Aorta (tissue), 5 donors: ENCODE results near the gene AFF4. TPM values are rescaled to one million over a fixed set of nuclear protein-coding genes. Genes with fewer than 3 reads are reported as not detected.
"Not testable (repeated sequence)": the region's sequence is repeated elsewhere in the genome, so short reads cannot be mapped to it uniquely, and the experiment has no call there.

Source experiments
- ATAC-seq: fragments of 200-7000 bp; cut with Tn5 transposase; one replicate; pipeline ENCODE4 v1.9.1; 2022; ENCODE audit warnings: moderate library complexity; ENCODE audit not compliant: low FRiP score
- DNase-seq, 2 donors: peaks; one replicate each; pipeline ENCODE4 v3.0.0-alpha.2; 2020
- H3K27ac ChIP-seq, 2 donors: one replicate each; pipeline ENCODE4 v1.5.1; 2013; ENCODE audit warnings: low read length in 2 of 2, mild to moderate bottlenecking in 2 of 2, moderate library complexity in 2 of 2, control low read depth in 1 of 2, inconsistent platforms in 1 of 2, low read depth in 1 of 2
- H3K27me3 ChIP-seq, 2 donors: one replicate each; pipeline ENCODE4 v1.6.1; 2013; ENCODE audit warnings: control low read depth in 1 of 2, low read length in 1 of 2, mild to moderate bottlenecking in 1 of 2, moderate library complexity in 1 of 2; ENCODE audit not compliant: insufficient read depth in 2 of 2, control insufficient read depth in 1 of 2
- H3K36me3 ChIP-seq, 2 donors: one replicate each; pipeline ENCODE4 v1.6.1; 2013; ENCODE audit warnings: control low read depth in 1 of 2, low read length in 1 of 2, mild to moderate bottlenecking in 1 of 2; ENCODE audit not compliant: insufficient read depth in 2 of 2, control insufficient read depth in 1 of 2
- H3K4me1 ChIP-seq, 2 donors: one replicate each; pipeline ENCODE4 v1.6.1; 2013; ENCODE audit warnings: low read length in 2 of 2, control low read depth in 1 of 2, mild to moderate bottlenecking in 1 of 2, moderate library complexity in 1 of 2; ENCODE audit not compliant: insufficient read depth in 2 of 2, control insufficient read depth in 1 of 2
- H3K4me3 ChIP-seq, 2 donors: one replicate each; pipeline ENCODE4 v1.5.1; 2013; ENCODE audit warnings: low read length in 2 of 2, control low read depth in 1 of 2, mild to moderate bottlenecking in 1 of 2
- H3K9me3 ChIP-seq: one replicate; pipeline ENCODE4 v1.6.1; 2013; ENCODE audit warnings: mild to moderate bottlenecking, low read length; ENCODE audit not compliant: control insufficient read depth
- WGBS, 2 donors: extraction: QIAGEN DNeasy Blood & Tissue Kit; methylation state at CpG; one replicate each; pipeline ENCODE4 v1.1.7; 2013; 5-methylcytosine and 5-hydroxymethylcytosine counted together
- intact Hi-C, 2 donors: fragments of 100-400 bp; cut with DNase I; formaldehyde crosslinking; loops; one replicate each; pipeline versions ENCODE4 v1.14.2 to v1.15.0; 2022
- polyA plus RNA-seq, 2 donors: library from polyadenylated mRNA; stranded (reverse); fragments of 200-250 nt; gene quantifications; one replicate each; pipeline ENCODE4 v1.2.3, GENCODE V29; 2013
- total RNA-seq, 2 donors: library from RNA; stranded (reverse); fragmentation: NEBNext Ultra II Directional; extraction: Animal tissue kit (Norgen Biotek cat#: 25700); gene quantifications; one replicate each; pipeline ENCODE4 v1.2.1, GENCODE V29; 2021
- donor health status: healthy with polysubstance abuse.
- donor health status: Bipolar disorder and iron deficiency.
- donor health status: DM: no; HTN: no; CAD: no.
- donor health status: DM: no; HTN: no; CAD: no.
- donor health status: DM: yes; HTN: yes; CAD: no.

The AFF4 gene
- total and polyA plus RNA-seq, 4 donors: 8.4 to 131 (median 58.9) TPM

- WGBS, 2 donors: 2 to 4% methylated on average over 5 of the region's 5 CpGs
- peak overlapping the region; percentile 94 to 98 for H3K4me3 ChIP-seq
- H3K27me3 ChIP-seq: no peaks in the 10 kb centered on the region
- intact Hi-C loops: loop anchor here in 1 of 2 donors (2.0 to 5.0 kb wide), 2 partner anchors 65 to 89 kb away; partner anchors contain the start of gene ZCCHC10
- no peaks in the 10 kb centered on the region for H3K9me3 ChIP-seq
- peaks cover 3 to 7% of the 10 kb centered on the region in 2 donors for H3K4me1 ChIP-seq
- DNase-seq (no peak), ATAC-seq (no peak)
- peak overlapping the region; percentile 100 for H3K27ac ChIP-seq
- no peaks in the 10 kb centered on the region for H3K36me3 ChIP-seq
These were observed 1.5 kb downstream of the AFF4 start for GRCh38 chr5:132961887-132962286.

GRCh38 chr5:132961123-132961815, 2.2 kb downstream of the AFF4 start:
- not testable (repeated sequence) for H3K9me3 ChIP-seq, DNase-seq, H3K36me3 ChIP-seq, H3K27me3 ChIP-seq, H3K27ac ChIP-seq, H3K4me1 ChIP-seq, ATAC-seq
- intact Hi-C loops: loop anchor here in 1 of 2 donors (5.0 kb wide), 1 partner anchor 66 kb away; the partner anchor contains the start of gene ZCCHC10
- WGBS, 2 donors: 82 to 87% methylated on average over 11 of the region's 11 CpGs
- peak overlapping the region; percentile 94 to 98 for H3K4me3 ChIP-seq

- WGBS, 2 donors: 76 to 81% methylated on average over 6 of the region's 6 CpGs
- not testable (repeated sequence) for H3K4me1 ChIP-seq
These were observed 7.2 kb downstream of the AFF4 start for GRCh38 chr5:132956166-132956799.

GRCh38 chr5:132953710-132954109, 9.7 kb downstream of the AFF4 start:
- no peaks in the 10 kb centered on the region for H3K9me3 ChIP-seq
- ATAC-seq (no peak), DNase-seq (no peak)
- intact Hi-C loops: no loop called here
- H3K27me3 ChIP-seq: no peaks in the 10 kb centered on the region
- H3K4me1 ChIP-seq: peaks cover 5 to 8% of the 10 kb centered on the region in 2 donors
- H3K36me3 ChIP-seq: no peaks in the 10 kb centered on the region
- H3K4me3 ChIP-seq: no peak overlapping the region
- 4 to 7% methylated on average over 6 of the region's 6 CpGs for WGBS, 2 donors
- no peak overlapping the region for H3K27ac ChIP-seq

More at GRCh38 chr5:132956166-132956799, 7.2 kb downstream of the AFF4 start:
- intact Hi-C loops, H3K27me3 ChIP-seq, H3K36me3 ChIP-seq, H3K27ac ChIP-seq, H3K4me3 ChIP-seq, H3K9me3 ChIP-seq, DNase-seq, ATAC-seq: not testable (repeated sequence)

GRCh38 chr5:132952829-132953228, 10.6 kb downstream of the AFF4 start:
- H3K4me3 ChIP-seq: no peak overlapping the region
- H3K27ac ChIP-seq: no peak overlapping the region
- H3K4me1 ChIP-seq: peaks cover 5% of the 10 kb centered on the region in 2 donors
- H3K27me3 ChIP-seq: no peaks in the 10 kb centered on the region
- H3K36me3 ChIP-seq: no peaks in the 10 kb centered on the region
- intact Hi-C loops: no loop called here
- 69 to 71% methylated on average over 2 of the region's 2 CpGs for WGBS, 2 donors
- DNase-seq (no peak), ATAC-seq (no peak)
- no peaks in the 10 kb centered on the region for H3K9me3 ChIP-seq

- H3K4me3 ChIP-seq: no peak overlapping the region
- H3K36me3 ChIP-seq: no peaks in the 10 kb centered on the region
- ATAC-seq: no peak
- H3K27me3 ChIP-seq: no peaks in the 10 kb centered on the region
- no peak for DNase-seq
- H3K27ac ChIP-seq: no peak overlapping the region
- 85 to 89% methylated on average over 2 of the region's 2 CpGs for WGBS, 2 donors
- H3K4me1 ChIP-seq: peaks cover 5% of the 10 kb centered on the region in 2 donors
- intact Hi-C loops: no loop called here
- no peaks in the 10 kb centered on the region for H3K9me3 ChIP-seq
These were observed 11.5 kb downstream of the AFF4 start for GRCh38 chr5:132951897-132952296.

- Histone ChIP-seq H3K4me1 (peaks cover 5% of the 10 kb centered on the region in 2 donors), H3K36me3 (no peaks in the 10 kb centered on the region), H3K4me3 (no peak overlapping the region), H3K9me3 (no peaks in the 10 kb centered on the region), H3K27ac (no peak overlapping the region), H3K27me3 (no peaks in the 10 kb centered on the region)
- WGBS, 2 donors: 68 to 82% methylated on average over 2 of the region's 2 CpGs
- intact Hi-C loops: no loop called here
- DNase-seq (no peak), ATAC-seq (no peak)
These were observed 14.3 kb downstream of the AFF4 start for GRCh38 chr5:132949136-132949535.

- 4 to 9% methylated on average over 2 of the region's 2 CpGs for WGBS, 2 donors
- H3K36me3 ChIP-seq: no peaks in the 10 kb centered on the region
- no peak for ATAC-seq
- no peak overlapping the region for H3K27ac ChIP-seq
- DNase-seq: no peak
- intact Hi-C loops: no loop called here
- no peak overlapping the region for H3K4me3 ChIP-seq
- no peaks in the 10 kb centered on the region for H3K9me3 ChIP-seq
- no peaks in the 10 kb centered on the region for H3K27me3 ChIP-seq
- peaks cover 4 to 6% of the 10 kb centered on the region in 2 donors for H3K4me1 ChIP-seq
These were observed 15.8 kb downstream of the AFF4 start for GRCh38 chr5:132947671-132948070.

GRCh38 chr5:132945315-132945714, 18.1 kb downstream of the AFF4 start:
- H3K4me1 ChIP-seq, H3K27ac ChIP-seq, H3K36me3 ChIP-seq, DNase-seq, H3K27me3 ChIP-seq, ATAC-seq, H3K4me3 ChIP-seq, intact Hi-C loops, H3K9me3 ChIP-seq: not testable (repeated sequence)
- 93 to 94% methylated on average over 4 of the region's 4 CpGs for WGBS, 2 donors
